SH-SY5Y (cell line): ENCODE results near the gene CORIN.

Experiments
- GATA2 ChIP-seq: IDR thresholded peaks from 2 replicates; pipeline ENCODE4 v1.6.1; 2011; ENCODE audit warnings: mild to moderate bottlenecking, low read depth, low read length
- GATA3 ChIP-seq: IDR thresholded peaks from 2 replicates; pipeline ENCODE4 v1.6.1; 2011; ENCODE audit warnings: low read depth, mild to moderate bottlenecking, low read length, moderate library complexity

GRCh38 chr4:47551682-47552081 is 286.2 kb downstream of the CORIN start:
- TF ChIP-seq GATA3 (no peak), GATA2 (no peak)
